Measurements from ENCODE around the gene ELFN1. TPM values are rescaled to one million over a fixed set of nuclear protein-coding genes. Genes with fewer than 3 reads are reported as not detected.

Gene ELFN1
- total and polyA plus RNA-seq, 4 donors, result 0.43 to 3.5 (median 3.4) TPM

DNA sequence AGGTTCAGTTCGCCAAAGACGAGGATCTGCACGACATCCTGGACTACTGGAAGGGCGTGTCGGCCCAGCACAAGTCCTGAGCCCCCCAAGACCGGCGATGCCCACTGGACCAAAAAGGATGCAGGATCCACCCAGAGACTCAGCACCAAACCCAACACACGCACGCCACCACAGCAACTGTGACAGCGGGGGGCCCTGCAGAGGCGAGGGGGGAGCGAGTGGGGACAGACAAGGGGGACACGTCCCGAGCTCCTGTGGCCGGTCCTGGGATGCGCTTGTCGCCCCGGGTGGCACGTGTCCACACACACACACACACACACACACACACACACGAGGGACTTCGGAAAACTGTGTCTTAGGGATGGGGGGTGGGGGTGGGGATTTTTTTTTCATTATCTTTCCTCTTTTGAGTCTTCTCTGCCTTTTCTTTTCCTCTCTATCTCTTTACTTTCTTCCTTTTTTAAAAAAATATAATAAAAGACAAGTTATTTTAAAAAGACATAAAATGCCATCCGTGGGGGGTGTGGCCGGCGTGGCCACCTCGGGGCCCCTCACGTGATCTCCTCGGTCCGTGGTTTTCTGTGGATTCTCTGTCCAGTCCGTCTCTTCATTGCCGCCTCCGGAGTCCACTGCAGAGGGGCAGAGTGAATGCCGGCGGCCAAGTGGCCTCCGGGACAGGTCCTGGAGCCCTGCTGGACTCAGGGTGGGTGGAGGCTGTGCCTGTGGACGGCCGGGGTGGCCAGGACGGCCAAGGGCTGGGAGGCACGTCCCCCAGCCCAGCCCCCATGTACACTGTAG, 77.1 kb downstream of the ELFN1 start:
- TF ChIP-seq FOXA1 (IDR thresholded peaks at IDR 0.05) (no peak), TAF1 (conservative IDR thresholded peaks at IDR 0.05) (no peak)
- Histone ChIP-seq H3K36me3 (ENCODE audit: control insufficient read depth in 4 of 4, insufficient read depth in 3 of 4, low read depth in 1 of 4, low read length in 3 of 4) (peaks cover 0 to 9% (median 2%) of the 10 kb centered on the region in 4 donors), H3K4me1 (ENCODE audit: control insufficient read depth in 4 of 4, insufficient read depth in 4 of 4, low read length in 3 of 4) (peaks cover 0 to 4% (median 2%) of the 10 kb centered on the region in 4 donors), H3K27me3 (ENCODE audit: control insufficient read depth in 4 of 4, insufficient read depth in 4 of 4, low read length in 3 of 4) (no peaks in the 10 kb centered on the region), H3K4me3 (ENCODE audit: low read depth in 1 of 3, low read length in 3 of 3) (no peak overlapping the region), H3K27ac (ENCODE audit: low read depth in 1 of 2, low read length in 2 of 2) (no peak overlapping the region), H3K9me3 (ENCODE audit: control insufficient read depth in 4 of 4, low read length in 3 of 4) (no peaks in the 10 kb centered on the region), H3K9ac (ENCODE audit: low read depth in 1 of 2, low read length in 2 of 2) (no peak overlapping the region)
- 94% methylated on average over 38 of the region's 38 CpGs for WGBS
- no peak for DNase-seq (ENCODE audit: low spot score)

DNA sequence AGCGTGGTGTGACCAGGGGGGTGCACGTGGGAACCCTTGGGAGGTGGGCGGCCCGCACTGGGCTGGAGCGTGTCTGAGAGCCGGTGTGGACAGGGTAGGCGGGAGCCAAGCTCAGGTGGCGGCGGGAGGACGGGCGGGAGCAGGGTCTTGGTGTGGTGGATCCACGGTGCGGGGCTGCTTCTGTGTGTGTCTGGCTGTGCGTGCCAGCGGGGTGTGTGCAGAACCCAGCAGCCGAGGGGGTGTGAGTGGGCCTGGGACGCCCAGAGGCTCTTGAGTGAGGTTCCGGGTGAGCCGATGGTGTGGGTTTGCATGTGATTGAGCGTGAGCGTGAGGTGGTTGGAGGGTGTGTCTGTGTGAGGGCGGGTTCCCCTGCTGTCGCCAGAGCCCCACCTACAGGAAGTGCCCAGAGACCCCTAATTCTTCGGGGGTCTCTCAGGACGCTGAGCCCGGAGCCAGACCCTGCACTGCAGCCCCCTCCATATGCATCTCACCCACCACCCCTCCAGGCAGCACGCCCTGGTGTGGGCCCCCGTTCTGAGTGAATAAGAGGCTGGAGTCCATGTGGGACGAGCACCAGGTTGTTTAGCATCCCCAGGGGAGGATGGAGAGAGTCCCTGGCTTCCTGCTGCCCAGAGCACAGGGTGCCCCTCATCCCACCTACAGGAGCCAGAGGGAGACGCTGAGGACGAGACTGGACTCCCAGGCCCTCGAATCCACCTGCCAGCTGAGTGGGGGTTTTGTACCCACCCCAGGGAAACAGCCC, 78.2 kb downstream of the ELFN1 start:
- Histone ChIP-seq H3K9me3 (ENCODE audit: control insufficient read depth in 4 of 4, low read length in 3 of 4) (no peaks in the 10 kb centered on the region), H3K36me3 (ENCODE audit: control insufficient read depth in 4 of 4, insufficient read depth in 3 of 4, low read depth in 1 of 4, low read length in 3 of 4) (peaks cover 0 to 9% (median 2%) of the 10 kb centered on the region in 4 donors), H3K4me3 (ENCODE audit: low read depth in 1 of 3, low read length in 3 of 3) (no peak overlapping the region), H3K4me1 (ENCODE audit: control insufficient read depth in 4 of 4, insufficient read depth in 4 of 4, low read length in 3 of 4) (no peaks in the 10 kb centered on the region), H3K9ac (ENCODE audit: low read depth in 1 of 2, low read length in 2 of 2) (no peak overlapping the region), H3K27me3 (ENCODE audit: control insufficient read depth in 4 of 4, insufficient read depth in 4 of 4, low read length in 3 of 4) (no peaks in the 10 kb centered on the region), H3K27ac (ENCODE audit: low read depth in 1 of 2, low read length in 2 of 2) (no peak overlapping the region)
- WGBS, result 73% methylated on average over 32 of the region's 32 CpGs
- TF ChIP-seq, protein P1, sequence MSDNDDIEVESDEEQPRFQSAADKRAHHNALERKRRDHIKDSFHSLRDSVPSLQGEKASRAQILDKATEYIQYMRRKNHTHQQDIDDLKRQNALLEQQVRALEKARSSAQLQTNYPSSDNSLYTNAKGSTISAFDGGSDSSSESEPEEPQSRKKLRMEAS (IDR thresholded peaks at IDR 0.05), result no peak
- TF ChIP-seq HNF4G (IDR thresholded peaks at IDR 0.05), result no peak
- TF ChIP-seq, protein P2, sequence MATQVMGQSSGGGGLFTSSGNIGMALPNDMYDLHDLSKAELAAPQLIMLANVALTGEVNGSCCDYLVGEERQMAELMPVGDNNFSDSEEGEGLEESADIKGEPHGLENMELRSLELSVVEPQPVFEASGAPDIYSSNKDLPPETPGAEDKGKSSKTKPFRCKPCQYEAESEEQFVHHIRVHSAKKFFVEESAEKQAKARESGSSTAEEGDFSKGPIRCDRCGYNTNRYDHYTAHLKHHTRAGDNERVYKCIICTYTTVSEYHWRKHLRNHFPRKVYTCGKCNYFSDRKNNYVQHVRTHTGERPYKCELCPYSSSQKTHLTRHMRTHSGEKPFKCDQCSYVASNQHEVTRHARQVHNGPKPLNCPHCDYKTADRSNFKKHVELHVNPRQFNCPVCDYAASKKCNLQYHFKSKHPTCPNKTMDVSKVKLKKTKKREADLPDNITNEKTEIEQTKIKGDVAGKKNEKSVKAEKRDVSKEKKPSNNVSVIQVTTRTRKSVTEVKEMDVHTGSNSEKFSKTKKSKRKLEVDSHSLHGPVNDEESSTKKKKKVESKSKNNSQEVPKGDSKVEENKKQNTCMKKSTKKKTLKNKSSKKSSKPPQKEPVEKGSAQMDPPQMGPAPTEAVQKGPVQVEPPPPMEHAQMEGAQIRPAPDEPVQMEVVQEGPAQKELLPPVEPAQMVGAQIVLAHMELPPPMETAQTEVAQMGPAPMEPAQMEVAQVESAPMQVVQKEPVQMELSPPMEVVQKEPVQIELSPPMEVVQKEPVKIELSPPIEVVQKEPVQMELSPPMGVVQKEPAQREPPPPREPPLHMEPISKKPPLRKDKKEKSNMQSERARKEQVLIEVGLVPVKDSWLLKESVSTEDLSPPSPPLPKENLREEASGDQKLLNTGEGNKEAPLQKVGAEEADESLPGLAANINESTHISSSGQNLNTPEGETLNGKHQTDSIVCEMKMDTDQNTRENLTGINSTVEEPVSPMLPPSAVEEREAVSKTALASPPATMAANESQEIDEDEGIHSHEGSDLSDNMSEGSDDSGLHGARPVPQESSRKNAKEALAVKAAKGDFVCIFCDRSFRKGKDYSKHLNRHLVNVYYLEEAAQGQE (IDR thresholded peaks at IDR 0.05), result no peak
- TF ChIP-seq HNF4A (conservative IDR thresholded peaks at IDR 0.05), result no peak
- TF ChIP-seq YY1 (IDR thresholded peaks at IDR 0.05), result no peak
- TF ChIP-seq, protein P3, sequence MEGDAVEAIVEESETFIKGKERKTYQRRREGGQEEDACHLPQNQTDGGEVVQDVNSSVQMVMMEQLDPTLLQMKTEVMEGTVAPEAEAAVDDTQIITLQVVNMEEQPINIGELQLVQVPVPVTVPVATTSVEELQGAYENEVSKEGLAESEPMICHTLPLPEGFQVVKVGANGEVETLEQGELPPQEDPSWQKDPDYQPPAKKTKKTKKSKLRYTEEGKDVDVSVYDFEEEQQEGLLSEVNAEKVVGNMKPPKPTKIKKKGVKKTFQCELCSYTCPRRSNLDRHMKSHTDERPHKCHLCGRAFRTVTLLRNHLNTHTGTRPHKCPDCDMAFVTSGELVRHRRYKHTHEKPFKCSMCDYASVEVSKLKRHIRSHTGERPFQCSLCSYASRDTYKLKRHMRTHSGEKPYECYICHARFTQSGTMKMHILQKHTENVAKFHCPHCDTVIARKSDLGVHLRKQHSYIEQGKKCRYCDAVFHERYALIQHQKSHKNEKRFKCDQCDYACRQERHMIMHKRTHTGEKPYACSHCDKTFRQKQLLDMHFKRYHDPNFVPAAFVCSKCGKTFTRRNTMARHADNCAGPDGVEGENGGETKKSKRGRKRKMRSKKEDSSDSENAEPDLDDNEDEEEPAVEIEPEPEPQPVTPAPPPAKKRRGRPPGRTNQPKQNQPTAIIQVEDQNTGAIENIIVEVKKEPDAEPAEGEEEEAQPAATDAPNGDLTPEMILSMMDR (IDR thresholded peaks at IDR 0.05; ENCODE audit: low read depth, low read length, missing input control), result no peak
- no peak for TF ChIP-seq RAD21 (IDR thresholded peaks at IDR 0.05)
- TF ChIP-seq SP1 (IDR thresholded peaks at IDR 0.05), result no peak
- TF ChIP-seq TAF1 (conservative IDR thresholded peaks at IDR 0.05), result no peak
- TF ChIP-seq, protein P4, sequence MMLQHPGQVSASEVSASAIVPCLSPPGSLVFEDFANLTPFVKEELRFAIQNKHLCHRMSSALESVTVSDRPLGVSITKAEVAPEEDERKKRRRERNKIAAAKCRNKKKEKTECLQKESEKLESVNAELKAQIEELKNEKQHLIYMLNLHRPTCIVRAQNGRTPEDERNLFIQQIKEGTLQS (IDR thresholded peaks at IDR 0.05), result no peak
- no peak for TF ChIP-seq NR2F2 (IDR thresholded peaks at IDR 0.05)
- TF ChIP-seq GABPA (IDR thresholded peaks at IDR 0.05 in 1 of 2, conservative IDR thresholded peaks at IDR 0.05 in 1 of 2), result no peak
- no peak for TF ChIP-seq FOXA1 (IDR thresholded peaks at IDR 0.05)
- TF ChIP-seq EGR1 (IDR thresholded peaks at IDR 0.05; ENCODE audit: low read depth in 2 of 2), result no peak
- no peak for TF ChIP-seq RXRA (IDR thresholded peaks at IDR 0.05)
- TF ChIP-seq FOXA2 (IDR thresholded peaks at IDR 0.05), result no peak
- TF ChIP-seq, protein P5, sequence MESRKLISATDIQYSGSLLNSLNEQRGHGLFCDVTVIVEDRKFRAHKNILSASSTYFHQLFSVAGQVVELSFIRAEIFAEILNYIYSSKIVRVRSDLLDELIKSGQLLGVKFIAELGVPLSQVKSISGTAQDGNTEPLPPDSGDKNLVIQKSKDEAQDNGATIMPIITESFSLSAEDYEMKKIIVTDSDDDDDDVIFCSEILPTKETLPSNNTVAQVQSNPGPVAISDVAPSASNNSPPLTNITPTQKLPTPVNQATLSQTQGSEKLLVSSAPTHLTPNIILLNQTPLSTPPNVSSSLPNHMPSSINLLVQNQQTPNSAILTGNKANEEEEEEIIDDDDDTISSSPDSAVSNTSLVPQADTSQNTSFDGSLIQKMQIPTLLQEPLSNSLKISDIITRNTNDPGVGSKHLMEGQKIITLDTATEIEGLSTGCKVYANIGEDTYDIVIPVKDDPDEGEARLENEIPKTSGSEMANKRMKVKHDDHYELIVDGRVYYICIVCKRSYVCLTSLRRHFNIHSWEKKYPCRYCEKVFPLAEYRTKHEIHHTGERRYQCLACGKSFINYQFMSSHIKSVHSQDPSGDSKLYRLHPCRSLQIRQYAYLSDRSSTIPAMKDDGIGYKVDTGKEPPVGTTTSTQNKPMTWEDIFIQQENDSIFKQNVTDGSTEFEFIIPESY (IDR thresholded peaks at IDR 0.05), result no peak
- no peak for TF ChIP-seq JUND (IDR thresholded peaks at IDR 0.05)
- no peak for DNase-seq (ENCODE audit: low spot score)
